HG03558 (cell line): ENCODE measurements around the gene SEZ6L.

ENCODE experiments used
- ATAC-seq: cut with Tn5 transposase; IDR thresholded peaks from one replicate; pipeline ENCODE4 v1.9.1; 2021; ENCODE audit warnings: moderate number of reproducible peaks; ENCODE audit not compliant: unreplicated experiment; ENCODE audit errors: extremely low read depth

Gene SEZ6L

GRCh38 chr22:26367402-26368245 is 198.4 kb downstream of the SEZ6L start:
- ATAC-seq, result no peak

- no peak for ATAC-seq
Measured at GRCh38 chr22:26372890-26373289, 203.6 kb downstream of the SEZ6L start.

DNA sequence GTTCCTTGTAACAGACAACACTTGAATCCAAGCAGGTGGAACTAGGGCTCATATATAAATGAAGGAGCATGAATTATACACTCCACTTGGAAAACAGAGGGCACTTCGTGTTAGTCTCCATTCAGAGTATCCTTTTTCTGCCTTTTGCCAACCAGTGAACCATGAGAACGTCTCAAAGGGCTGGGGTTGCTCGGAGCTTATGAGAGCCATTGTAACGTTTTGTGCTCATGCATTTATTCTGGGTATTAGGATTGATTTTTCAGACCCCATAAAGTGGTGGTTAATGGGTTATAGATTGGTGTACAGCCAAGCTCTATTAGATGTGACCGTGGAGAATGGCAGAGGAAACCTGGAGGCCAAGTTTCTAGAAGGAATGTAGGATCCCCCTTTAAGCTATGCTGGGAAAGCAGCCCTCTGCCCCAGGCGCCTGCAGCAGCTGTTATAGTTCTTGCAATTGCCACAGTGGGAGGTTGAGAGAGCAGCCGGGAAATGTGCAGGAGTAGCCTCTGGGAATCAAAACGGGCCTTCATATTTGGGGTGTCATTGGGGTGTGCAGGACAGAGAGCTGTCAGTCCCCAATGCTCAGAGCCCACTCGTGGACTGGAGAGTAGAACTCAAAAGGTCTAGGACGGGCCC is 205.2 kb downstream of the SEZ6L start:
- ATAC-seq, result no peak

DNA sequence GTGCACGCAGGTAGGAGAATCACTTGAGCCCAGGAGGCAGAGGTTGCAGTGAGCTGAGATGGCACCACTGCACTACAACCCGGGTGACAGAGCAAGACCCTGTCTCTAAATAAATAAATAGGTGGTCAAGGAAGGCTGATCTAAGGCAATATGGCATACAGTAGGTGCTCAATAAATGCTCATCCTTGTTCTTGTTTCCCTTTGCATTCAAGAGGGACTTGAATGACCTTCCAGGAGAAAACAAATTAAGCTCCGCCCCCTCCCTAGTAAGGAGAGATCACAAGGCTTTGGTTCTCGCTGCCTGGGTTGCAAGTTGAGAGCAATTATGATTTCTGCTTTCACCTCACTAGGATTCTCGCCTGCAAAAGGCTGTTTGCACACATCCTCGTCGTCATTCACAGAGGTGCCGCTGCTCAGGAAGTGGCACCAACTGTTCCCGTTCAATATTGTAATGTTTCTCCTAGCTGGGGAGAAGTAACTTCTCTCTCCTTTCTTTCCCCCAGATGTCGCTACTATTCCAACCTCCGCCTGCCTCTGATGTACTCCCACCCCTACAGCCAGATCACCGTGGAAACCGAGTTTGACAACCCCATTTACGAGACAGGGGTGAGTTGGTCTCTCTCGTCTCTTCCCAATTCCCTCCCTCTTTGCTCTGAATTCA is 208.0 kb downstream of the SEZ6L start:
- no peak for ATAC-seq

DNA sequence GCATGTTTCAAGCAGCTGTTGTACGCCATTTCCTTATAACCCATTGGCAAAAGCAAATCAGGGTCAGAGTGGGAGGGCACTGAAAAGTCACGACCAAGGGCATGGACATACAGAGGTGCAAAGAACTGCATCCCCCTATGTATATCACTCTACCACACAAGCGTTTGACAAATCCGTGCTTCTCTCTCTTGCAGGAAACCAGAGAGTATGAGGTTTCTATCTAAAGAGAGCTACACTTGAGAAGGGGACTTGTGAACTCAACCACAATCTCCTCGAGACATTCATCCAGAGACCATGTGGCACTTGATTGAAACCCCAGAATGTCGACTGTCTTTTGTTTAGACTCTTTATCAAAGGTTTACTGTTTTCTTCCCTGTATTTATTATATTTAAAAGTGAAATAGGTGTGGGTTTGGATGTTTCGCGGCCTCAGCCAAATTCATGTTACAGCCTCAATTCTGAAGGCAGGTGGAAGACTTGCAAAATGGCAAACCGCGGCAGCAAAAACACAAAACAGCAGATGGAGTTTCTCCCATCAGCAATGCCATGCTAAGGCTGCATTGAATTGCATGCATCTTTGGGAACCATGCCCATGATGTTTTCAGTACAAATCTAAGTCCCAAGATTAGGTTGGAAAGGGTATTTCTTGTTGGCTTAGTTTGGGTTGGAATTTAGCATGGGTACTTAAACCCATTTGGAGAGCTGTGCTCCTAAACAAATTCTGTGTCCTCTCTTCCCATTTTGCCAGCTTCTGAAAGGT is 211.0 kb downstream of the SEZ6L start:
- no peak for ATAC-seq

- no peak for ATAC-seq
Measured at GRCh38 chr22:26382782-26383181, 213.5 kb downstream of the SEZ6L start.

DNA sequence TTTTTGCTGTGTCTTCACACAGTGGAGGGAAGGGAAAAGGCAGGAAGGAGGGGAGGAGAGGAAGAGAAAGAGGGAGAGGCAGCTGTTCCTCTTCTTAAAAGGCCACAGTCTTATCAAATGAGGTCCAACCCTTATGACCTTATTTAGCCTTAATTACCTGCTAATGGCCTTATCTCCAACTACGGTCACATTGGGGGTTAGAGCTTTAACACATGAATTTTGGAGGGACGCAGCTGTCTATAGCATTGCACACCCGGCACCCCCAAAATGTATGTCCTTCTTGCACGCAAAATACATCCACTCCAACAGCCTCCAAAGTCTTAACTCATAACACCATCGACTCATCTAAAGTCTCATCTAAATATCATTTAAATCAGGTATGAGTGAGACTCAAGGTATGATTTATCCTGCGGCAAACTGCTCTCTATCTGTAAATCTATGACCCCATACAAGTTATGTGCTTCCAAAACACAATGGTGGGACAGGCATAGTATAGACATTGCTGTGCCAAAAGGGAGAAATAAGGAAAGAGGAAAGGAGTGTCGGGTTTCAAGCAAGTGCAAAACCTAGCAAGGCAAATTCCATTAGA is 214.8 kb downstream of the SEZ6L start:
- no peak for ATAC-seq

GRCh38 chr22:26385164-26385563 is 215.9 kb downstream of the SEZ6L start:
- no peak for ATAC-seq

- ATAC-seq, result no peak
Measured at GRCh38 chr22:26389125-26389524, 219.9 kb downstream of the SEZ6L start.

- ATAC-seq, result no peak
Measured at GRCh38 chr22:26391091-26391490, 221.8 kb downstream of the SEZ6L start.

- no peak for ATAC-seq
Measured at GRCh38 chr22:26391623-26392022, 222.4 kb downstream of the SEZ6L start.

DNA sequence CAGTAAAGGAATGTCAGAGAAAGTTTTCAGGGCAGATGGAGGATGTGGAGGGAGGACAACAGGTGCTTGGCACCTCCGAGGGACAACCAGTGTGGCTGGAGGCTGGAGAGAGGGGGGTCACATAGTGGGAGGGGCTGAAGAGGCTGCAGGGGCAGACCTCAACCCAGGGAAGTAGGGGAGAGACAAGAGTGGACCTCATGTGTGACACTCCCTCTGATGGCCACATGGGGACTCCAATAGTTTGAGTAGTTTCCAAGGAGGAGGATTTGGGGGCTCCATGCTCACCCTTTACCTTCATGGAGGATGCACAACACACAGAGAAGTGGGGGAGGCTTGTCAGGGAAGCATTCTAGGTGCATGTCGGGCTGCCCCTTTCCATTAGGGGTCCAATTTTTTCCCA is 224.7 kb downstream of the SEZ6L start:
- no peak for ATAC-seq

DNA sequence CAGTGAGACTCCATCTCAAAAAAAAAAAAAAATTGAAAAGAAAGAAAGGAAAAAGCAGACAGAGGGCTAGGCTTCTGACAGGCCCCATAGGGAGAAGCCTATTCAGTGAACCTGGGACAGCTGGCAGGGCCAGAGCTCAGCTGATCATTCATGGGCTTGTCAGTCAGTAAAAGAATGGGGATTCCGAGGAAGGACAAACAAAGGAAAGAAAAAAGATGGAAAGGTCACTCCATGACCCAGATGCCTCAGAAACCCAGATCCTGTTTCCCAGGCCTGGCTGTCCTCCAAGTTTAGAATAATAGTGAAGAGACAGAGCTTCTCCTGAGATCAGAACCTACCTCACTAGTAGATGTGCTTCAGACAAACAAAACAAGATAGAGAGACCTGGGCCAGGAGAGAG is 225.5 kb downstream of the SEZ6L start:
- no peak for ATAC-seq

GRCh38 chr22:26395926-26396325 is 226.7 kb downstream of the SEZ6L start:
- no peak for ATAC-seq

DNA sequence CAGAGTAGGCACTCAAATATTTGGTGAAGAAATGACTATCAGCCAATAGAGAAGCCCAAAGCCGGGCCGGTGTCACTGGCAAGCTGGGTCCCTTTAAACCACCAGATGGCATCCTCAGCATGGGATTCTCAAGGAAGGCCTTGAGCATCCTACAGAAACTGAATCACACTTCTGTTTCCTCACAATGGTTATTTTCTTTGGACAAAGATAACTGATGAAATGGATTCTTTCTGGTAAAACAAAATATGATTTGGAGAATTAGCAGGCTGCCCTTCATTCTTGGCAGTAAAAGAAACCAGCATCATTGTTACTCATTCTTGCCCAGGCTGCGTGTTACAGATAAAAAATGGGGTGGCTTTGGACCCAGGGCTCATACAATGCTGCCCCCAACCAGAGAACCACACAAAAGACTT is 229.5 kb downstream of the SEZ6L start:
- ATAC-seq, result no peak

DNA sequence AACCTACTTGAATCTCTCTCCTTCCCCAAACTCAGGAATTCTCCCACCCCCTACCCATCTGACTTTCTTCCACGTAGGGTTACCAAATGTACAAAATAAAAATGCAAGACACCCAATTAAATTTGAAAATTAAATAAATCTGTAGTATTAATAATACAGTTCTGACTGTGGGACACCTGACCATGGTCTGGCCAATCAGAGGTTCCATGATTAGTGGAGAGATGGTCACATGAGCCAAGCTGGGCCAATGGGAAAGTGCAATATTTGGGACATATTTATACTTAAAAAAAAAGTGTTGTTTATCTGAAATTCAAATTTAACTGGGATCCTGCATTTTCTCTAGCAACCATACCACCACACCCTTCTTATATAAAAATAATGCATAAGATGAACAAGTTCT is 230.0 kb downstream of the SEZ6L start:
- ATAC-seq, result no peak

- no peak for ATAC-seq
Measured at GRCh38 chr22:26401726-26402125, 232.5 kb downstream of the SEZ6L start.

GRCh38 chr22:26404851-26405421 is 235.7 kb downstream of the SEZ6L start:
- ATAC-seq, result no peak

DNA sequence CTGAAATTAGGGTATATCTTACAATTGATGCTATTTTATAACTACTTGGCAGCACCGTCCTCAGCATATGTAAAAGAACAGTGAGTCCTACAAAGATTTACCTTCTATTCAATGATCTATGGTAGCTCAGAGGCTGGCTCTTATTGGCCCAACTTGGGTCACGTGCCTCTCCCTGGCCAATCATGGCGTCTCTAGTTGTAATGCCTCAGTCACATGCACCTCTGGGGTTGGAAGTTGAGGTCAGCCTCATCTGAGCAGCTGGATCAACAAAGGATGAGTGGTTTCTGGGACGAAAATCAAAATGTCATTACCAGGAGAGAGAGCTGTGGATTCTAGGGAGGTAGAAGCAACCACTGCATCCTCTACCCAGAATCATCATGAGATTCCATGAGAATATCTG is 236.9 kb downstream of the SEZ6L start:
- ATAC-seq, result no peak
